Measurements from ENCODE around the gene ENO4. TPM values are rescaled to one million over a fixed set of nuclear protein-coding genes. Genes with fewer than 3 reads are reported as not detected.

The ENO4 gene
- total RNA-seq, 3 donors from 2014 or later: 0.31 TPM; not detected in 2

DNA sequence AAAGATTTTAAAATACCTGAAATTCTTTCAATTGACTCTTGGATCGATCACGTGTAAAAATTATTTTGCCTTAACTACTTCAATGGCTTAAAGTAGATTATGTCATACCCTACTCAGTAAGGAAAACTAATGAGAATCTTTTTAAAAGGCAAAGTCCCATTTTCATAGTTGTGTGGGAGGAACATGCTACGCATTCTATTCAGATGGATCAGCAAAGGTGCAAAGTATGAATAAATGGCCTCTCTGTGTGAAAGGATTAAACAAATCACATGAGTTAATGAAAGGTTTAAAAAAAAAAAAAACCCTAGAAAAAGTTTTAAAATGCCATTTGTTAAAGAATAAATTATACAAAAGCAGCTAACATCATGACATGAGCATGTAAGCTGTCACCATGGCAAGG, 77.1 kb downstream of the ENO4 start:
- ATAC-seq: no peak
- no peak for DNase-seq
- no peaks in the 10 kb centered on the region for H3K9me3 ChIP-seq
- no peak overlapping the region for H3K4me3 ChIP-seq
- no peaks in the 10 kb centered on the region for H3K36me3 ChIP-seq (ENCODE audit: low read depth)
- no peaks in the 10 kb centered on the region for H3K4me1 ChIP-seq (ENCODE audit: low read depth)
- intact Hi-C loops (cut with DNase I, micrococcal nuclease): no loop called here
- TF ChIP-seq, protein P1, sequence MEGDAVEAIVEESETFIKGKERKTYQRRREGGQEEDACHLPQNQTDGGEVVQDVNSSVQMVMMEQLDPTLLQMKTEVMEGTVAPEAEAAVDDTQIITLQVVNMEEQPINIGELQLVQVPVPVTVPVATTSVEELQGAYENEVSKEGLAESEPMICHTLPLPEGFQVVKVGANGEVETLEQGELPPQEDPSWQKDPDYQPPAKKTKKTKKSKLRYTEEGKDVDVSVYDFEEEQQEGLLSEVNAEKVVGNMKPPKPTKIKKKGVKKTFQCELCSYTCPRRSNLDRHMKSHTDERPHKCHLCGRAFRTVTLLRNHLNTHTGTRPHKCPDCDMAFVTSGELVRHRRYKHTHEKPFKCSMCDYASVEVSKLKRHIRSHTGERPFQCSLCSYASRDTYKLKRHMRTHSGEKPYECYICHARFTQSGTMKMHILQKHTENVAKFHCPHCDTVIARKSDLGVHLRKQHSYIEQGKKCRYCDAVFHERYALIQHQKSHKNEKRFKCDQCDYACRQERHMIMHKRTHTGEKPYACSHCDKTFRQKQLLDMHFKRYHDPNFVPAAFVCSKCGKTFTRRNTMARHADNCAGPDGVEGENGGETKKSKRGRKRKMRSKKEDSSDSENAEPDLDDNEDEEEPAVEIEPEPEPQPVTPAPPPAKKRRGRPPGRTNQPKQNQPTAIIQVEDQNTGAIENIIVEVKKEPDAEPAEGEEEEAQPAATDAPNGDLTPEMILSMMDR (IDR thresholded peaks at IDR 0.05): no peak

DNA sequence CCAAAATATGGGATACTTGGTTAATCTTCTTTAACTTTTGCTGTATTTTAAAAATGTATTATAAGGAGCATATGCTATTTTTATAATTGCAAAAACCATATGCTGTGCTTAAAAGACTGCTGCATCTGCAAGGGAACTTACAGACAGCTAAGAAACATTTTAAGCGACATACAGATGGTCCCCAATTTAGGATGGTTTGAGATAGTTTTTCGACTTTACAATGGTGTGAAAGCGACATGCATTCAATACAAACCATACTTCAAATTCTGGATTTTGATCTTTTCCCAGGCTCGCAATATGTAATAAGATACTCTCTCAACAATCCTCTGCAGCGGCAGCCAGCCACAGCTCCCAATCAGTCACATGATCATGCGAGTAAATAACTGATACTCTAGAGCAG, 82.5 kb downstream of the ENO4 start:
- TF ChIP-seq, protein P1 (IDR thresholded peaks at IDR 0.05): no peak
- Histone ChIP-seq H3K4me3 (no peak overlapping the region), H3K4me1 (ENCODE audit: low read depth) (no peaks in the 10 kb centered on the region), H3K36me3 (ENCODE audit: low read depth) (no peaks in the 10 kb centered on the region), H3K9me3 (no peaks in the 10 kb centered on the region)
- DNase-seq: no peak
- intact Hi-C loops (cut with DNase I, micrococcal nuclease): no loop called here
- ATAC-seq: no peak

Other genes with a start within 250 kb of the ENO4 start
- 1 to 10 TPM; 2.8 to 8.9 (median 2.8) TPM for gene PNLIPRP2, start 228.5 kb upstream of the ENO4 start, total RNA-seq
- 10 to 100 TPM in 1 of 3 donors, 1 to 10 TPM in 2; 7.7 to 20.6 (median 8.8) TPM for gene HSPA12A, start 106.9 kb upstream of the ENO4 start, total RNA-seq
- 10 to 100 TPM; 17.4 to 33.5 (median 27.9) TPM for gene SHTN1, start 155.7 kb downstream of the ENO4 start, total RNA-seq